HG03575 (cell line): Measurements from ENCODE around the gene IDE.
"Not testable (repeated sequence)": the region's sequence is repeated elsewhere in the genome, so short reads cannot be mapped to it uniquely, and the experiment has no call there.

Source experiments
- ATAC-seq: cut with Tn5 transposase; IDR thresholded peaks from one replicate; pipeline ENCODE4 v1.9.1; 2021; ENCODE audit not compliant: unreplicated experiment, insufficient number of reproducible peaks, low FRiP score; ENCODE audit errors: extremely low read depth

The IDE gene

GRCh38 chr10:92573798-92574547 lies at the start of gene IDE:
Gene IDE, minus strand, starts transcription at chr10:92574093. Its CDS starts 74 bp downstream, at chr10:92574019.
- no peak for ATAC-seq

- ATAC-seq = no peak
These were observed 45.5 kb upstream of the IDE start for GRCh38 chr10:92619368-92619767.

GRCh38 chr10:92615515-92615914 lies 41.6 kb upstream of the IDE start:
- no peak for ATAC-seq

GRCh38 chr10:92604841-92605240 lies 30.9 kb upstream of the IDE start:
- no peak for ATAC-seq

GRCh38 chr10:92598321-92598720 lies 24.4 kb upstream of the IDE start:
- ATAC-seq = no peak

- no peak for ATAC-seq
These were observed 21.6 kb upstream of the IDE start for GRCh38 chr10:92595505-92595904.

GRCh38 chr10:92593619-92594588 lies 20.0 kb upstream of the IDE start:
- no peak for ATAC-seq

GRCh38 chr10:92592761-92593618 lies 19.1 kb upstream of the IDE start, which contains the start of gene KIF11:
Gene KIF11, plus strand, starts transcription at chr10:92593130. Its CDS starts 246 bp downstream, at chr10:92593376.
- ATAC-seq = peak; percentile 56

GRCh38 chr10:92591550-92592022 lies 17.7 kb upstream of the IDE start:
- ATAC-seq = peak; percentile 29

GRCh38 chr10:92590623-92591549 lies 17.0 kb upstream of the IDE start:
- ATAC-seq = no peak

- not testable (repeated sequence) for ATAC-seq
These were observed 8.5 kb upstream of the IDE start for GRCh38 chr10:92582347-92582746.

- ATAC-seq = no peak
These were observed 2.1 kb upstream of the IDE start for GRCh38 chr10:92575961-92576360.

GRCh38 chr10:92574548-92575261 lies 812 bp upstream of the IDE start:
- no peak for ATAC-seq

GRCh38 chr10:92573091-92573797 lies 649 bp downstream of the IDE start:
- no peak for ATAC-seq

- ATAC-seq = no peak
These were observed 1.4 kb downstream of the IDE start for GRCh38 chr10:92572362-92573090.

- ATAC-seq = no peak
These were observed 2.2 kb downstream of the IDE start for GRCh38 chr10:92571649-92572048.
